Measurements from ENCODE around the gene PEX14. TPM values are rescaled to one million over a fixed set of nuclear protein-coding genes. Genes with fewer than 3 reads are reported as not detected.
A peak's percentile ranks its signal among the peaks of the same experiment; 100 is the strongest.

The PEX14 gene
- total RNA-seq, 4 donors from 2014 or later: 14.6 to 19.0 (median 17.6) TPM

DNA sequence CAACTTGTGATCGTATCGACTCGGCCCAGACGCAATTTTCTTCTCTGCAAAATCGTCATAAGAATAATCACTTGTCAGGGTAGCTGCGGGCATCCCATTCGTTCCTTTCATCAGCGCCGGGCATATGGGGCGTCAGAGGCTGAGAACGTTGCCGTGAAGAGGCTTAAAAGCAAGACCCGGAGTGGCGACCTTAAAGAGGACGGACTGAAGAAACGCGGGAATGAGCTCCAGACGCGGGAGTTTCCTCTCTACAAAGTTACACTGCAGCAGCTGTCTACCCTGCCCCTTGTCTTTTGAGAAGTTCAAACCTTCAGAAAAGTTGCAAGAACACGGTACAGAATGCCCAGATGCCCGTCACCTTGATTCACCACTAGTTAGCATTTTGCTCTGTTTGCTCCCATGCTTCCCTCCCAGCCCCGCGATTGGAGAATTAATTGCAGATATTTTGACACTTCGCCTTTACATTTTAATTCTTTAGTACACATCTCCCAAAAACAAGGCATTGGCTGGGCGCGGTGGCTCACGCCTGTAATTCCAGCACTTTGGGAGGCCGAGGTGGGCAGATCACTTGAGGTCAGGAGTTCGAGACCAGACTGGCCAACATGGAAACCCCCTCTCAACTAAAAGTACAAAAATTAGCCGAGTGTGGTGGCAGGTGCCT lies 43.5 kb upstream of the PEX14 start:
- Histone ChIP-seq H3K4me3 (peak overlapping the region; percentile 64), H3K27me3 (no peaks in the 10 kb centered on the region), H3K4me1 (peaks cover 23% of the 10 kb centered on the region), H3K36me3 (no peaks in the 10 kb centered on the region), H3K9me3 (no peaks in the 10 kb centered on the region), H3K27ac (no peak overlapping the region)
- no peak for DNase-seq (ENCODE audit: low spot score in 2 of 2)
- TF ChIP-seq EP300 (IDR thresholded peaks at IDR 0.05): no peak
- 26% methylated on average over 25 of the region's 30 CpGs for WGBS

DNA sequence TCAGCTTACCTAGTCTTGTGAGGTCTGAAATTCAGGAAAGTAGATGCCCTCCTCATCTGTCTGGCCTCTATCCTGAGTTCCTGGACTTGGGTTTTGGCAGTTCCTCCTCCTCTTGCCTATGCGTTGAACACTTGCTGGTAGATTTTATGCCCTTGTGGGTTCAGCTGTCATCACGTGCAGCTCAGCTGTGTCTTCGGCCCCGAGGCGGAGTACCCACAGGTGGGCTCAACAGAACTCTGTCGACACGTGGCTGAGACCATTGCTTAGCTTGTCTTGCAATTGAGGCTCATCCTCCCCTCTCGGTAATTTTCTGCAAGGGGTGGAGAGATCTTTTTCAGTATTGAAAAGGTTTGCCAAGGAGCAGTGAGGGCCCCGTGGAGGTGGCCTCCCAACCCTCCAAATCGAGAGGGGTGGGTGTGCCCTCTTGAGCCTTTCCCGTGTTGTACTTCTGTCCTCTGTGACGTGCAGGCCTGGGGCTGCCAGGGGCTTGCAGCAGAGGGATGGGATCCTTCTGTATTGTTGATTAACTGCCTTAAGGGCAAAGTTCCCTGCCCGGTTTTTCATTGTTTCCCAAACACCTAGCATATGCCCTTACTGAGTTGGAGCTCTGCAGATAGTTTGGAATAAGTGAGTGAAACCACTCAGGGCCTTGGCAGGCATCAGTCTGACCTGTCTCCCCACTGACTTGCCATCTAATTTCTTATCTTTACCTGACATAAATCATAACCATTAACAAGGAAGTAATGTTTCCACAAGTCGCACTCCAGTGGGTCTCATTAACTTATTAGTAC lies 41.6 kb upstream of the PEX14 start:
- WGBS: 73% methylated on average over 14 of the region's 14 CpGs
- Histone ChIP-seq H3K9me3 (no peaks in the 10 kb centered on the region), H3K4me3 (no peak overlapping the region), H3K4me1 (peaks cover 23% of the 10 kb centered on the region), H3K36me3 (no peaks in the 10 kb centered on the region), H3K27me3 (no peaks in the 10 kb centered on the region), H3K27ac (no peak overlapping the region)
- TF ChIP-seq EP300 (IDR thresholded peaks at IDR 0.05) (no peak), POLR2A (IDR thresholded peaks at IDR 0.05) (no peak), POLR2AphosphoS5 (IDR thresholded peaks at IDR 0.05) (no peak)
- TF ChIP-seq, protein P1, sequence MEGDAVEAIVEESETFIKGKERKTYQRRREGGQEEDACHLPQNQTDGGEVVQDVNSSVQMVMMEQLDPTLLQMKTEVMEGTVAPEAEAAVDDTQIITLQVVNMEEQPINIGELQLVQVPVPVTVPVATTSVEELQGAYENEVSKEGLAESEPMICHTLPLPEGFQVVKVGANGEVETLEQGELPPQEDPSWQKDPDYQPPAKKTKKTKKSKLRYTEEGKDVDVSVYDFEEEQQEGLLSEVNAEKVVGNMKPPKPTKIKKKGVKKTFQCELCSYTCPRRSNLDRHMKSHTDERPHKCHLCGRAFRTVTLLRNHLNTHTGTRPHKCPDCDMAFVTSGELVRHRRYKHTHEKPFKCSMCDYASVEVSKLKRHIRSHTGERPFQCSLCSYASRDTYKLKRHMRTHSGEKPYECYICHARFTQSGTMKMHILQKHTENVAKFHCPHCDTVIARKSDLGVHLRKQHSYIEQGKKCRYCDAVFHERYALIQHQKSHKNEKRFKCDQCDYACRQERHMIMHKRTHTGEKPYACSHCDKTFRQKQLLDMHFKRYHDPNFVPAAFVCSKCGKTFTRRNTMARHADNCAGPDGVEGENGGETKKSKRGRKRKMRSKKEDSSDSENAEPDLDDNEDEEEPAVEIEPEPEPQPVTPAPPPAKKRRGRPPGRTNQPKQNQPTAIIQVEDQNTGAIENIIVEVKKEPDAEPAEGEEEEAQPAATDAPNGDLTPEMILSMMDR (IDR thresholded peaks at IDR 0.05): no peak
- no peak for DNase-seq (ENCODE audit: low spot score in 2 of 2)

DNA sequence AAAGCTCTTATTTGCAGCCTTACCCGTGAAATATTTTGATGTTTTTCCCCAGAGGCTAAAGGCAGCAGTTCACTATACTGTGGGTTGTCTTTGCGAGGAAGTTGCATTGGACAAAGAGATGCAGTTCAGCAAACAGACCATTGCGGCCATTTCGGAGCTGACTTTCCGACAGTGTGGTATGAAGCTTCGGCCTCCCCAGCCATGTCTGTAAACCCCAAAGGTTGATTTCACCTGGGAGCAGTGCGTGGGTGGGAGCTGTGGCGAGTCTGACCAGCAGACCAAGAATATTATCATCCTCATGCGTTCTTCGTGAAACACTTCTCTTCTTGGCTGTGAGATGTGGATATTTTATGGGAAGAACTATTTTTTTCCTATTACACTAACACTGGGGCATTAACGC lies 41.0 kb upstream of the PEX14 start:
- no peaks in the 10 kb centered on the region for H3K27me3 ChIP-seq
- WGBS: 87% methylated on average over 11 of the region's 11 CpGs

DNA sequence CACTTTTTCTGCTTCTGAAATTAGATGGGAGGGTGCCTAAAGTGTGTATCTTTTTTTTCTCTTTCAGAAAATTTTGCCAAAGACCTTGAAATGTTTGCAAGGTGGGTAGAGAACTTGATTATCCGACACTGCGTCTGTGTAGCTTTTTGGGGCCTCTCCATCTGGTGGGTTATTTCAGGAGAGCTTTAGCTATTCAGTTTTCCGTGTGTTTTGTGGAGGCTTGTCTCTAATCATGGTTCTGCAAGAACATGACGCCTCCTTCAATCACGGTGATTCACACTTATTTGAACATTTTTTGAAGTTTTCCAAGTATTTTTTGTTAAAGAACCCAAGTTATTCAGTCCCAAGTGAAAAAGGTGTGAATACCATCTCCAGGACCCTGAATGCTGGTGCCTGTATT lies 40.2 kb upstream of the PEX14 start:
- Histone ChIP-seq H3K4me3 (no peak overlapping the region), H3K9me3 (no peaks in the 10 kb centered on the region), H3K27me3 (no peaks in the 10 kb centered on the region), H3K27ac (no peak overlapping the region), H3K4me1 (peaks cover 21% of the 10 kb centered on the region), H3K36me3 (no peaks in the 10 kb centered on the region)
- 89% methylated on average over 5 of the region's 5 CpGs for WGBS
- no peak for DNase-seq (ENCODE audit: low spot score in 2 of 2)
- TF ChIP-seq EP300 (IDR thresholded peaks at IDR 0.05) (no peak), POLR2AphosphoS5 (IDR thresholded peaks at IDR 0.05) (no peak), POLR2A (IDR thresholded peaks at IDR 0.05) (no peak)
- TF ChIP-seq, protein P1 (IDR thresholded peaks at IDR 0.05): no peak

More for the DNA sequence above, 41.0 kb upstream of the PEX14 start:
- no peaks in the 10 kb centered on the region for H3K9me3 ChIP-seq
- no peaks in the 10 kb centered on the region for H3K36me3 ChIP-seq
- DNase-seq (ENCODE audit: low spot score in 2 of 2): no peak
- no peak for TF ChIP-seq POLR2A (IDR thresholded peaks at IDR 0.05)
- TF ChIP-seq, protein P1 (IDR thresholded peaks at IDR 0.05): no peak
- no peak for TF ChIP-seq EP300 (IDR thresholded peaks at IDR 0.05)
- TF ChIP-seq POLR2AphosphoS5 (IDR thresholded peaks at IDR 0.05): no peak
- no peak overlapping the region for H3K4me3 ChIP-seq
- peaks cover 23% of the 10 kb centered on the region for H3K4me1 ChIP-seq
- H3K27ac ChIP-seq: no peak overlapping the region

DNA sequence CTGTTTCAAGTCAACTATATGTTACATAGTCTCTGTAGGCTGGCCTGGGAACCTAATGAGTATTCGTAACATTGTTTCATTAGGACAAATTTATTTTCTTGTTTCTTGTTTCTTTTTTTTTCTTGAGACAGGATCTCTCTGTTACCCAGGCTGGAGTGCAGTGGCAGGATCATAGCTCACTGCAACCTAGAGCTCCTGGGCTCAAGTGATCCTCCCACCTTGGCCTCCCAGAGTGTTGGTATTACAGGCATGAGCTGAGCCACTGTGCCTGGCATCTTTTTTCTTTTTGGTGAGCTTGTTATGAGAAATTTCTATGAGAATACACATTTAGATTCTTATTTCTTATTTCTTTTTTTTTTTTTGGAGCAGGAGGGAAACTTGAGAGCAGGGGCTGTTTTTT lies 37.7 kb upstream of the PEX14 start:
- 97% methylated on average over 1 of the region's 1 CpG for WGBS
- peaks cover 4% of the 10 kb centered on the region for H3K36me3 ChIP-seq
- TF ChIP-seq POLR2AphosphoS5 (IDR thresholded peaks at IDR 0.05): no peak
- TF ChIP-seq, protein P1 (IDR thresholded peaks at IDR 0.05): no peak
- TF ChIP-seq EP300 (IDR thresholded peaks at IDR 0.05): no peak
- TF ChIP-seq POLR2A (IDR thresholded peaks at IDR 0.05): no peak
- DNase-seq (ENCODE audit: low spot score in 2 of 2): no peak
- H3K4me3 ChIP-seq: no peak overlapping the region
- H3K4me1 ChIP-seq: no peaks in the 10 kb centered on the region
- no peaks in the 10 kb centered on the region for H3K27me3 ChIP-seq
- H3K9me3 ChIP-seq: no peaks in the 10 kb centered on the region
- H3K27ac ChIP-seq: no peak overlapping the region
